Panc1 (cell line): ENCODE measurements around the gene PDE1A. TPM values are rescaled to one million over a fixed set of nuclear protein-coding genes. Genes with fewer than 3 reads are reported as not detected.

Source experiments
- ATAC-seq: fragments of 200-7000 bp; cut with Tn5 transposase; 2 replicates; pipeline ENCODE4 v1.9.1; 2020; ENCODE audit warnings: mild to moderate bottlenecking, moderate library complexity
- BruUV-seq: library from RNA; stranded (reverse); fragments of 400-500 nt; replicated peaks from 2 replicates; lab custom pipeline; 2021; lab: Mats Ljungman, UMichigan
- CTCF ChIA-PET: fragments of 300-600 bp; sonication (Branson Sonifier 250); formaldehyde crosslinking; loops from one replicate; lab custom pipeline; 2022; ENCODE audit warnings: antibody characterized with exemption; lab: Charles Lee
- POLR2A ChIA-PET: fragments of 300-600 bp; sonication (Branson Sonifier 250); formaldehyde crosslinking; loops from one replicate; lab custom pipeline; 2022; ENCODE audit warnings: antibody characterized with exemption; lab: Charles Lee
- DNase-seq: peaks from one replicate; pipeline ENCODE4 v3.0.0-alpha.2; 2010; ENCODE audit warnings: low read depth, low spot score
- H3K27ac ChIP-seq: 2 replicates; pipeline ENCODE4 v1.5.1; 2011; ENCODE audit warnings: mild to moderate bottlenecking, low read length, inconsistent platforms
- H3K27me3 ChIP-seq: fragments of 200-500 bp; sonication (Bioruptor generic); 2 replicates; pipeline ENCODE4 v1.6.0; 2014; ENCODE audit warnings: low read length, inconsistent platforms; ENCODE audit not compliant: control insufficient read depth, insufficient read depth
- H3K36me3 ChIP-seq: fragments of 200-500 bp; sonication (Bioruptor generic); 2 replicates; pipeline ENCODE4 v1.5.1; 2014; ENCODE audit warnings: inconsistent platforms, mild to moderate bottlenecking, low read length, moderate library complexity; ENCODE audit not compliant: control insufficient read depth, insufficient read depth
- H3K4me1 ChIP-seq: 2 replicates; pipeline ENCODE4 v1.5.1; 2011; ENCODE audit warnings: inconsistent platforms, mild to moderate bottlenecking, low read length, moderate library complexity; ENCODE audit not compliant: control insufficient read depth, insufficient read depth
- H3K4me3 ChIP-seq, 2 experiments: 2 replicates each; pipeline ENCODE4 v1.5.1; 2011 to 2012; ENCODE audit warnings: low read depth in 2 of 2, low read length in 2 of 2, mild to moderate bottlenecking in 2 of 2, inconsistent platforms in 1 of 2, moderate library complexity in 1 of 2
- H3K9me3 ChIP-seq: fragments of 200-500 bp; sonication (Bioruptor generic); 2 replicates; pipeline ENCODE4 v1.5.1; 2014; ENCODE audit warnings: low read depth, mild to moderate bottlenecking, inconsistent platforms, low read length, moderate library complexity; ENCODE audit not compliant: control insufficient read depth, insufficient read depth
- POLR2AphosphoS5 ChIP-seq: IDR thresholded peaks from 2 replicates; pipeline ENCODE4 v1.6.1; 2012; ENCODE audit warnings: mild to moderate bottlenecking, low read depth, low read length, moderate library complexity
- SIN3A ChIP-seq: IDR thresholded peaks from 2 replicates; pipeline ENCODE4 v1.6.1; 2012; ENCODE audit warnings: low read depth, mild to moderate bottlenecking, low read length, moderate library complexity, borderline replicate concordance; ENCODE audit not compliant: insufficient read depth
- TCF7L2 ChIP-seq: IDR thresholded peaks from 2 replicates; pipeline ENCODE4 v1.6.1; 2011; ENCODE audit warnings: mild to moderate bottlenecking, low read depth, low read length, inconsistent platforms
- in situ Hi-C: cut with HindIII; loops from 2 replicates; pipeline ENCODE4 v1.10.0; 2016; ENCODE audit warnings: low sequenced_read_pairs, low pct_unique_long_range_greater_than_20kb
- intact Hi-C: fragments of 100-400 bp; cut with micrococcal nuclease; formaldehyde crosslinking; loops from one replicate; pipeline ENCODE4 v1.10.0; 2022; ENCODE audit not compliant: unreplicated experiment
- total RNA-seq: library from RNA; stranded (reverse); gene quantifications from one replicate; pipeline ENCODE4 v1.2.1, GENCODE V29; 2021; ENCODE audit not compliant: unreplicated experiment
- TF ChIP-seq, protein P1 (sequence below): fragments of 450-650 bp; IDR thresholded peaks from 2 replicates; pipeline ENCODE4 v1.5.1; 2017; ENCODE audit warnings: mild to moderate bottlenecking
- TF ChIP-seq, protein P2 (sequence below), 2 experiments: IDR thresholded peaks; 2 replicates each; pipeline ENCODE4 v1.6.1; 2011 to 2012; ENCODE audit warnings: low read depth in 2 of 2, control low read depth in 1 of 2, low read length in 1 of 2, mild to moderate bottlenecking in 1 of 2, moderate library complexity in 1 of 2; ENCODE audit not compliant: insufficient read depth in 1 of 2

PDE1A gene
- total RNA-seq, 1 experiment from 2014 or later, result 0.08 TPM

DNA sequence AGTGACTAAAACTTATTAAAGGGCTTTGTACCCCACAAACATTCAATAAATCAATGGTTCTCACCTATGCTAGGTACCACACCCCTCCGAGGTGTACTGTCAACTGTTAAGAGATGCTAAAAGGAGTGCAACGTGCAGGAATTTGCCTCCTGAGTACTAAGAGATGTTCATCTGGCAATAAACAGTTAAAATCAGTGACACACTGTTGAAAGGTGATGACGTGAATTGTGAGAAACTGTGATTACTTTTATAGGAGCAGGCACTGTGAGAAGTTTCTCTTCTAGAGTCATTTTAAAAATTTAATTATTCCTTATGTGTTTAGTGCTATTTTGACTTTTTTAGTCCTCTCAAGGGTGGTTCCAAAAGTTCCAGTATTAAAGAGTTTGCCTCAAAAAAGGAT lies 61.0 kb downstream of the PDE1A start:
- no peaks in the 10 kb centered on the region for H3K27me3 ChIP-seq
- H3K27ac ChIP-seq, result no peak overlapping the region
- no peak for DNase-seq
- no peaks in the 10 kb centered on the region for H3K4me1 ChIP-seq
- ATAC-seq, result no peak
- H3K36me3 ChIP-seq, result no peaks in the 10 kb centered on the region
- intact Hi-C loops (no loop called here), in situ Hi-C loops (no loop called here)
- ChIA-PET POLR2A (no interaction called here), CTCF (no interaction called here)
- H3K4me3 ChIP-seq, result no peak overlapping the region
- no TSS peak for BruUV-seq
- TF ChIP-seq, protein P1, sequence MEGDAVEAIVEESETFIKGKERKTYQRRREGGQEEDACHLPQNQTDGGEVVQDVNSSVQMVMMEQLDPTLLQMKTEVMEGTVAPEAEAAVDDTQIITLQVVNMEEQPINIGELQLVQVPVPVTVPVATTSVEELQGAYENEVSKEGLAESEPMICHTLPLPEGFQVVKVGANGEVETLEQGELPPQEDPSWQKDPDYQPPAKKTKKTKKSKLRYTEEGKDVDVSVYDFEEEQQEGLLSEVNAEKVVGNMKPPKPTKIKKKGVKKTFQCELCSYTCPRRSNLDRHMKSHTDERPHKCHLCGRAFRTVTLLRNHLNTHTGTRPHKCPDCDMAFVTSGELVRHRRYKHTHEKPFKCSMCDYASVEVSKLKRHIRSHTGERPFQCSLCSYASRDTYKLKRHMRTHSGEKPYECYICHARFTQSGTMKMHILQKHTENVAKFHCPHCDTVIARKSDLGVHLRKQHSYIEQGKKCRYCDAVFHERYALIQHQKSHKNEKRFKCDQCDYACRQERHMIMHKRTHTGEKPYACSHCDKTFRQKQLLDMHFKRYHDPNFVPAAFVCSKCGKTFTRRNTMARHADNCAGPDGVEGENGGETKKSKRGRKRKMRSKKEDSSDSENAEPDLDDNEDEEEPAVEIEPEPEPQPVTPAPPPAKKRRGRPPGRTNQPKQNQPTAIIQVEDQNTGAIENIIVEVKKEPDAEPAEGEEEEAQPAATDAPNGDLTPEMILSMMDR, result no peak
- TF ChIP-seq, protein P2, sequence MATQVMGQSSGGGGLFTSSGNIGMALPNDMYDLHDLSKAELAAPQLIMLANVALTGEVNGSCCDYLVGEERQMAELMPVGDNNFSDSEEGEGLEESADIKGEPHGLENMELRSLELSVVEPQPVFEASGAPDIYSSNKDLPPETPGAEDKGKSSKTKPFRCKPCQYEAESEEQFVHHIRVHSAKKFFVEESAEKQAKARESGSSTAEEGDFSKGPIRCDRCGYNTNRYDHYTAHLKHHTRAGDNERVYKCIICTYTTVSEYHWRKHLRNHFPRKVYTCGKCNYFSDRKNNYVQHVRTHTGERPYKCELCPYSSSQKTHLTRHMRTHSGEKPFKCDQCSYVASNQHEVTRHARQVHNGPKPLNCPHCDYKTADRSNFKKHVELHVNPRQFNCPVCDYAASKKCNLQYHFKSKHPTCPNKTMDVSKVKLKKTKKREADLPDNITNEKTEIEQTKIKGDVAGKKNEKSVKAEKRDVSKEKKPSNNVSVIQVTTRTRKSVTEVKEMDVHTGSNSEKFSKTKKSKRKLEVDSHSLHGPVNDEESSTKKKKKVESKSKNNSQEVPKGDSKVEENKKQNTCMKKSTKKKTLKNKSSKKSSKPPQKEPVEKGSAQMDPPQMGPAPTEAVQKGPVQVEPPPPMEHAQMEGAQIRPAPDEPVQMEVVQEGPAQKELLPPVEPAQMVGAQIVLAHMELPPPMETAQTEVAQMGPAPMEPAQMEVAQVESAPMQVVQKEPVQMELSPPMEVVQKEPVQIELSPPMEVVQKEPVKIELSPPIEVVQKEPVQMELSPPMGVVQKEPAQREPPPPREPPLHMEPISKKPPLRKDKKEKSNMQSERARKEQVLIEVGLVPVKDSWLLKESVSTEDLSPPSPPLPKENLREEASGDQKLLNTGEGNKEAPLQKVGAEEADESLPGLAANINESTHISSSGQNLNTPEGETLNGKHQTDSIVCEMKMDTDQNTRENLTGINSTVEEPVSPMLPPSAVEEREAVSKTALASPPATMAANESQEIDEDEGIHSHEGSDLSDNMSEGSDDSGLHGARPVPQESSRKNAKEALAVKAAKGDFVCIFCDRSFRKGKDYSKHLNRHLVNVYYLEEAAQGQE (IDR thresholded peaks at IDR 0.05; ENCODE audit: insufficient read depth in 1 of 2, low read depth in 2 of 2, low read length in 1 of 2), result no peak
- TF ChIP-seq SIN3A, result no peak
- no peak for TF ChIP-seq TCF7L2
- no peak for TF ChIP-seq POLR2AphosphoS5
- no peaks in the 10 kb centered on the region for H3K9me3 ChIP-seq

DNA sequence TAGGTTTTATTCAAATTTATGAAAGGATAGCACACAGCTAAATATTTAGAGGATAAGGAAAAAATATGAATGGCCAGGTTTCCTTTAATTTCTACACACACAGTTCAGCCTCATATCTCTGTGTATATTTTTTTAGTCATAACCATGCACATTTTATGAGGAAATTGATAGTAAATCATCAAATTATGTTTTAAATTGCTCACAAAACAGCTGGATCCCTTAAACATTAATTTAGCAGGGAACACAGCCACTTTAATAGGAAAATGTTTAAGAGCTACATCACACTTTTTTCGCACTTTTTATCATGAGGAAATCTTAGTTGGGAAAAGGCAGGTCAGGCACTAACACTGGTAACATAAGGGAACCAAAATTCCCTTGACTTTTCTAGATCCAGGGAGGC lies 65.4 kb downstream of the PDE1A start:
- no peak for ATAC-seq
- DNase-seq, result no peak
- Histone ChIP-seq H3K9me3 (no peaks in the 10 kb centered on the region), H3K4me3 (no peak overlapping the region), H3K4me1 (no peaks in the 10 kb centered on the region), H3K36me3 (no peaks in the 10 kb centered on the region), H3K27me3 (no peaks in the 10 kb centered on the region), H3K27ac (no peak overlapping the region)
- intact Hi-C loops, result no loop called here
- no TSS peak for BruUV-seq
- TF ChIP-seq, protein P1, result no peak
- TF ChIP-seq, protein P2 (IDR thresholded peaks at IDR 0.05; ENCODE audit: insufficient read depth in 1 of 2, low read depth in 2 of 2, low read length in 1 of 2), result no peak
- no peak for TF ChIP-seq SIN3A
- TF ChIP-seq TCF7L2, result no peak
- TF ChIP-seq POLR2AphosphoS5, result no peak
- ChIA-PET POLR2A (no interaction called here), CTCF (no interaction called here)
- in situ Hi-C loops, result no loop called here
